GM19043 (cell line): ENCODE data around the gene ST6GALNAC2.

Experiments used
- ATAC-seq: cut with Tn5 transposase; IDR thresholded peaks from one replicate; pipeline ENCODE4 v1.9.1; 2021; ENCODE audit warnings: low read depth; ENCODE audit not compliant: unreplicated experiment

Gene ST6GALNAC2

GRCh38 chr17:76601065-76601464 is 15.4 kb upstream of the ST6GALNAC2 start:
- no peak for ATAC-seq

GRCh38 chr17:76599694-76600460 is 14.2 kb upstream of the ST6GALNAC2 start:
- no peak for ATAC-seq

GRCh38 chr17:76598004-76598439 is 12.4 kb upstream of the ST6GALNAC2 start:
- ATAC-seq = no peak

GRCh38 chr17:76597156-76598003 is 11.7 kb upstream of the ST6GALNAC2 start:
- ATAC-seq = no peak

GRCh38 chr17:76594690-76595089 is 9.0 kb upstream of the ST6GALNAC2 start:
- no peak for ATAC-seq

GRCh38 chr17:76593959-76594358 is 8.3 kb upstream of the ST6GALNAC2 start:
- ATAC-seq = no peak

GRCh38 chr17:76593384-76593826 is 7.7 kb upstream of the ST6GALNAC2 start:
- no peak for ATAC-seq

- ATAC-seq = no peak
Measured at GRCh38 chr17:76588182-76588581, 2.5 kb upstream of the ST6GALNAC2 start.

- ATAC-seq = no peak
Measured at GRCh38 chr17:76586741-76587487, 1.3 kb upstream of the ST6GALNAC2 start.

GRCh38 chr17:76585033-76585648 is 519 bp downstream of the ST6GALNAC2 start:
- no peak for ATAC-seq

- ATAC-seq = no peak
Measured at GRCh38 chr17:76584427-76585032, 1.1 kb downstream of the ST6GALNAC2 start.

GRCh38 chr17:76582660-76583059 is 3.0 kb downstream of the ST6GALNAC2 start:
- ATAC-seq = no peak

- ATAC-seq = no peak
Measured at GRCh38 chr17:76581515-76581914, 4.1 kb downstream of the ST6GALNAC2 start.

GRCh38 chr17:76579281-76579680 is 6.4 kb downstream of the ST6GALNAC2 start:
- ATAC-seq = no peak

- ATAC-seq = no peak
Measured at GRCh38 chr17:76578376-76578775, 7.3 kb downstream of the ST6GALNAC2 start.

- ATAC-seq = no peak
Measured at GRCh38 chr17:76577876-76578275, 7.8 kb downstream of the ST6GALNAC2 start.

- no peak for ATAC-seq
Measured at GRCh38 chr17:76576189-76576588, 9.5 kb downstream of the ST6GALNAC2 start.

GRCh38 chr17:76575570-76575969 is 10.1 kb downstream of the ST6GALNAC2 start:
- no peak for ATAC-seq

- no peak for ATAC-seq
Measured at GRCh38 chr17:76574166-76574565, 11.5 kb downstream of the ST6GALNAC2 start.

- no peak for ATAC-seq
Measured at GRCh38 chr17:76573096-76573495, 12.6 kb downstream of the ST6GALNAC2 start.
